ENCODE measurements around the gene PTRHD1.

DNA sequence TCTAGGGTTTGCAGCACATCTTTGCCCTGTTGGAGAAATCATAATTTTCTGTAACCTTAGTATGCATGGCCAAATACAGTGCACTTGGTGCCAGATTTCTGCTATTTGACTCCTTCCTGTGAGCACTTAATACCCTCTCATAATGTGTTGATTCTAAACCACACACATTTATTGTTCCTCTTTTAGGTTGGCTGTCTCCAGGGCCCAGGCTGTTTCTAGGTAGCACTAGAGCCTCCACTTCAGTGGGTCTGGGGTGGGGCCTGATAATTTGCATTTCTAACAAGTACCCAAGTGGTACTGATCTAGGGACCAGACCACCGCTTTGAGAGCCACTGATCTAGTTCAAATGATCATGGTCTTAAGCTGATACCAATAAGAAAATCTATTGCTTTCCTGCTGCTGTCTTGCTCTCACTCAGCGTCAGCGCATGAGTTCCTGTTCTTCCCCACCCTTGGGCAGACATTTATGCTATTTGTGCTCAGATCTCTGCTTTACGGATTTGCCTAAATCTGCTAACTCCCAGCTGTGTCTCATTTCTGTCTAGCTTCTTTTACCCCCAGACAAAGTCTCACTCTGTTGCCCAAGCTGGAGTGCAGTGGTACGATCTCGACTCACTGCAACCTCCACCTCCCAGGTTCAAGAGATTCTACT lies 7.4 kb downstream of the PTRHD1 start:
- TF ChIP-seq, protein P1, sequence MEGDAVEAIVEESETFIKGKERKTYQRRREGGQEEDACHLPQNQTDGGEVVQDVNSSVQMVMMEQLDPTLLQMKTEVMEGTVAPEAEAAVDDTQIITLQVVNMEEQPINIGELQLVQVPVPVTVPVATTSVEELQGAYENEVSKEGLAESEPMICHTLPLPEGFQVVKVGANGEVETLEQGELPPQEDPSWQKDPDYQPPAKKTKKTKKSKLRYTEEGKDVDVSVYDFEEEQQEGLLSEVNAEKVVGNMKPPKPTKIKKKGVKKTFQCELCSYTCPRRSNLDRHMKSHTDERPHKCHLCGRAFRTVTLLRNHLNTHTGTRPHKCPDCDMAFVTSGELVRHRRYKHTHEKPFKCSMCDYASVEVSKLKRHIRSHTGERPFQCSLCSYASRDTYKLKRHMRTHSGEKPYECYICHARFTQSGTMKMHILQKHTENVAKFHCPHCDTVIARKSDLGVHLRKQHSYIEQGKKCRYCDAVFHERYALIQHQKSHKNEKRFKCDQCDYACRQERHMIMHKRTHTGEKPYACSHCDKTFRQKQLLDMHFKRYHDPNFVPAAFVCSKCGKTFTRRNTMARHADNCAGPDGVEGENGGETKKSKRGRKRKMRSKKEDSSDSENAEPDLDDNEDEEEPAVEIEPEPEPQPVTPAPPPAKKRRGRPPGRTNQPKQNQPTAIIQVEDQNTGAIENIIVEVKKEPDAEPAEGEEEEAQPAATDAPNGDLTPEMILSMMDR (IDR thresholded peaks at IDR 0.05): no peak
- TF ChIP-seq POLR2A (IDR thresholded peaks at IDR 0.05): no peak
